Mononuclear cell (primary cell): ENCODE results near the gene ZNF229. TPM values are rescaled to one million over a fixed set of nuclear protein-coding genes. Genes with fewer than 3 reads are reported as not detected.
"Not testable (repeated sequence)": the region's sequence is repeated elsewhere in the genome, so short reads cannot be mapped to it uniquely, and the experiment has no call there.

ENCODE experiments used
- H3K27me3 ChIP-seq: 2 replicates; pipeline ENCODE4 v1.6.0; 2011; ENCODE audit warnings: low read length, control low read depth; ENCODE audit not compliant: insufficient read depth
- H3K4me1 ChIP-seq: 2 replicates; pipeline ENCODE4 v1.5.1; 2011; ENCODE audit warnings: mild to moderate bottlenecking, low read length, control low read depth; ENCODE audit not compliant: insufficient read depth
- H3K4me3 ChIP-seq: 2 replicates; pipeline ENCODE4 v1.5.1; 2011; ENCODE audit warnings: mild to moderate bottlenecking, low read length, moderate library complexity
- H3K9me3 ChIP-seq: 2 replicates; pipeline ENCODE4 v1.5.1; 2011; ENCODE audit warnings: low read depth, mild to moderate bottlenecking, control low read depth, low read length
- total RNA-seq: library from RNA; depleted of rRNA; stranded (reverse); fragments of >200 nt; gene quantifications from one replicate; pipeline ENCODE4 v1.2.3, GENCODE V29; 2012

The ZNF229 gene
- total RNA-seq, 1 donor, result 0.21 TPM

- not testable (repeated sequence) for H3K4me1 ChIP-seq, H3K9me3 ChIP-seq
Measured at GRCh38 chr19:44389268-44389667, 59.0 kb downstream of the ZNF229 start.

More at GRCh38 chr19:44389268-44389667, 59.0 kb downstream of the ZNF229 start:
- H3K27me3 ChIP-seq, H3K4me3 ChIP-seq: not testable (repeated sequence)

Other genes with a start within 250 kb of the ZNF229 start
- 24.9 TPM for gene ZNF227, start 235.9 kb downstream of the ZNF229 start, total RNA-seq
- 0.63 TPM for gene ZNF233, start 188.6 kb downstream of the ZNF229 start, total RNA-seq
- 2.7 TPM for gene ZNF235, start 143.4 kb downstream of the ZNF229 start, total RNA-seq
- gene ZNF112, start 91.8 kb downstream of the ZNF229 start, total RNA-seq, result under 0.01 TPM
- 0.63 TPM for gene ZNF285, start 46.9 kb downstream of the ZNF229 start, total RNA-seq
- 8.6 TPM for gene ZNF180, start 52.0 kb upstream of the ZNF229 start, total RNA-seq
- not detected for gene CEACAM20, start 81.2 kb upstream of the ZNF229 start, total RNA-seq
- gene IGSF23, start 165.1 kb upstream of the ZNF229 start, total RNA-seq, result not detected
- gene PVR, start 195.4 kb upstream of the ZNF229 start, total RNA-seq, result 4.5 TPM
- 0.63 TPM for gene CEACAM19, start 223.0 kb upstream of the ZNF229 start, total RNA-seq